Activated T-helper 1 cell treated with anti-CD3 and anti-CD28 coated beads, Interleukin-12 subunit alpha, Interleukin-12 subunit beta, Interleukin-2, Interleukin-4 antibody, amounts not matched to agents 30 ng/mL and 10 ng/mL and 1 ng/mL, durations not matched to agents 14 hours and 24 hours and 36 hours (primary cell): ENCODE measurements around the gene GGT1. TPM values are rescaled to one million over a fixed set of nuclear protein-coding genes. Genes with fewer than 3 reads are reported as not detected.
"Not testable (repeated sequence)": the region's sequence is repeated elsewhere in the genome, so short reads cannot be mapped to it uniquely, and the experiment has no call there.

Experiments used
- DNase-seq: peaks from one replicate; pipeline ENCODE4 v3.0.0; 2021; ENCODE audit warnings: low spot score
- H3K27ac Mint-ChIP-seq: one replicate; pipeline ENCODE4 v1.8.0; 2021; ENCODE audit warnings: mild to moderate bottlenecking, mixed read lengths
- H3K27me3 Mint-ChIP-seq: one replicate; pipeline ENCODE4 v1.8.0; 2022; ENCODE audit warnings: mild to moderate bottlenecking, moderate library complexity, mixed read lengths; ENCODE audit not compliant: insufficient read depth
- H3K36me3 Mint-ChIP-seq: one replicate; pipeline ENCODE4 v1.8.0; 2021; ENCODE audit warnings: low read depth, mixed read lengths
- H3K4me1 Mint-ChIP-seq: one replicate; pipeline ENCODE4 v1.8.0; 2021; ENCODE audit warnings: low read depth, mixed read lengths
- H3K4me3 Mint-ChIP-seq: one replicate; pipeline ENCODE4 v1.8.0; 2021; ENCODE audit warnings: mild to moderate bottlenecking, moderate library complexity, mixed read lengths
- H3K9me3 Mint-ChIP-seq: one replicate; pipeline ENCODE4 v1.8.0; 2021; ENCODE audit warnings: mixed read lengths
- intact Hi-C: fragments of 100-400 bp; cut with micrococcal nuclease; formaldehyde crosslinking; loops from one replicate; pipeline ENCODE4 v1.15.1; 2024
- total RNA-seq: library from RNA; stranded (reverse); gene quantifications from 2 replicates; pipeline ENCODE4 v1.2.3, GENCODE V29; 2022

GGT1 gene
- total RNA-seq, 1 donor from 2014 or later: 61.0 TPM

GRCh38 chr22:24646756-24647155 is 43.8 kb downstream of the GGT1 start:
- H3K4me3 Mint-ChIP-seq, H3K9me3 Mint-ChIP-seq, intact Hi-C loops, H3K27ac Mint-ChIP-seq, H3K27me3 Mint-ChIP-seq, DNase-seq, H3K4me1 Mint-ChIP-seq, H3K36me3 Mint-ChIP-seq: not testable (repeated sequence)

GRCh38 chr22:24649371-24649770 is 46.4 kb downstream of the GGT1 start:
- H3K27ac Mint-ChIP-seq, H3K4me1 Mint-ChIP-seq, H3K4me3 Mint-ChIP-seq, H3K9me3 Mint-ChIP-seq, H3K36me3 Mint-ChIP-seq, DNase-seq, H3K27me3 Mint-ChIP-seq, intact Hi-C loops: not testable (repeated sequence)

- intact Hi-C loops, H3K36me3 Mint-ChIP-seq, H3K4me3 Mint-ChIP-seq, H3K27me3 Mint-ChIP-seq, H3K9me3 Mint-ChIP-seq, H3K27ac Mint-ChIP-seq, H3K4me1 Mint-ChIP-seq: not testable (repeated sequence)
- DNase-seq: peak; percentile 26
Observed at GRCh38 chr22:24650884-24651283, 47.9 kb downstream of the GGT1 start.

- H3K9me3 Mint-ChIP-seq, H3K36me3 Mint-ChIP-seq, H3K27me3 Mint-ChIP-seq, H3K4me1 Mint-ChIP-seq, intact Hi-C loops, H3K4me3 Mint-ChIP-seq, H3K27ac Mint-ChIP-seq, DNase-seq: not testable (repeated sequence)
Observed at GRCh38 chr22:24665395-24665794, 62.4 kb downstream of the GGT1 start.

- intact Hi-C loops, H3K27me3 Mint-ChIP-seq, H3K27ac Mint-ChIP-seq: not testable (repeated sequence)
Observed at GRCh38 chr22:24667904-24668303, 64.9 kb downstream of the GGT1 start.

GRCh38 chr22:24672532-24672931 is 69.5 kb downstream of the GGT1 start:
- intact Hi-C loops, H3K9me3 Mint-ChIP-seq, H3K27me3 Mint-ChIP-seq: not testable (repeated sequence)

More at GRCh38 chr22:24667904-24668303, 64.9 kb downstream of the GGT1 start:
- H3K4me1 Mint-ChIP-seq, H3K9me3 Mint-ChIP-seq, H3K36me3 Mint-ChIP-seq, DNase-seq, H3K4me3 Mint-ChIP-seq: not testable (repeated sequence)

More at GRCh38 chr22:24672532-24672931, 69.5 kb downstream of the GGT1 start:
- DNase-seq, H3K4me1 Mint-ChIP-seq, H3K36me3 Mint-ChIP-seq, H3K4me3 Mint-ChIP-seq, H3K27ac Mint-ChIP-seq: not testable (repeated sequence)

Other genes starting within 250 kb of the GGT1 start
- gene ADORA2A, start 175.6 kb upstream of the GGT1 start, total RNA-seq: 27.3 and 27.7 TPM in 2 replicates
- gene UPB1, start 107.9 kb upstream of the GGT1 start, total RNA-seq: 0.21 and 0.27 TPM in 2 replicates
- gene GUCD1, start 48.1 kb upstream of the GGT1 start, total RNA-seq: 117 and 123 TPM in 2 replicates
- 155 and 158 TPM in 2 replicates for gene SNRPD3, start 47.2 kb upstream of the GGT1 start, total RNA-seq
- 2.4 and 2.8 TPM in 2 replicates for gene LRRC75B, start 10.1 kb upstream of the GGT1 start, total RNA-seq
- gene PIWIL3, start 171.5 kb downstream of the GGT1 start, total RNA-seq: not detected in 2 replicates
- gene SGSM1, start 203.0 kb downstream of the GGT1 start, total RNA-seq: 0.13 and 0.64 TPM in 2 replicates